Measurements from ENCODE around the gene ARHGAP12.
A peak's percentile ranks its signal among the peaks of the same experiment; 100 is the strongest.

The ARHGAP12 gene

GRCh38 chr10:31822150-31822549, 106.5 kb downstream of the ARHGAP12 start:
- no peak for DNase-seq (ENCODE audit: low read depth)

DNA sequence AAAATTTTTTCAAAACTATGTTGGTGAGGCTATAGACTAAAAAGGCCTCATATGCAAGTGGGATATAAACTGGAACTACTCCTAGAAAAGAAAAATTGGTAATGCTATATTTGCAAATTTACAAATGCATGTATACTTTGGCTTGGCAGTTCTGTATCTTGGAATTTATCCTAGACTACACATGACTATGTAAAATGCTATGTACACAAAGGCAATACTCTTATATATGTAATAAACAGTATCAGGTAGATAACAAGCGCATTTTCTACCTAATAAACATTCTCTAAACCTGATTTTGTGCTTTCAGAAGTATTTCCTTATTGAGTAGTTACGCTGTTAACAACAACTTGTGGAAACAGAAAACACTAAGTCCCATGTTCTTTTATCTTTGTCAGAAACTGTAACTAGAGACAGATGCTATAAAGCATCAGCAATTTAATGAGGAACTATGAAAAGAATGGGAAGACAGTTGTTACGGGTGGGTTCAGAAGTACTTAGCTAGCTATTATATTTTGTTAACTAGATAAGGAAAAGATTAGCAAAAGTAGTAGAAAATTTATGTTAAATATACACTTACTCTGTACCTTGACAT, 107.8 kb downstream of the ARHGAP12 start:
- DNase-seq (ENCODE audit: low read depth), result no peak

- DNase-seq (ENCODE audit: low read depth), result no peak
Measured at GRCh38 chr10:31820096-31820495, 108.5 kb downstream of the ARHGAP12 start.

DNA sequence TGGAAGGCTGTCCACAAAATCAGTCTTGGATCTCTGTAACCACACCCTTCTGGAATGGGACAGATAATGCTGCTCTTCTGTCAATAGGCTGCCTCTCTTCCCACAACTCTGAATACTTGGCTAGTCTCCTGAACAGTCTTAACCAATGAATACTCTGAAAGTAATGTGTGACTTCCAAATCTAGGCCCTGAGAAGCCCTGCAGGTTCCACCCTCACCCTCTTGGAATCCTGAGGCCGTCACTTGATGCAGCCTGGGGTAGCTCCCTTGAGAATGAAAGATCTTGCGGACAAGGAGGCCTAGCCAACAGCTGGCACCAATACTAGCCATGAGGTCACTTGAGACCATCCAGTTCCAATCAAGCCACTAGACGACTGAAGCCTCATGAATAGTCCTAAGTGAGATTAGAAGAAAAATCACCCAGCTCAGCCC, 109.2 kb downstream of the ARHGAP12 start:
- no peak for DNase-seq (ENCODE audit: low read depth)

DNA sequence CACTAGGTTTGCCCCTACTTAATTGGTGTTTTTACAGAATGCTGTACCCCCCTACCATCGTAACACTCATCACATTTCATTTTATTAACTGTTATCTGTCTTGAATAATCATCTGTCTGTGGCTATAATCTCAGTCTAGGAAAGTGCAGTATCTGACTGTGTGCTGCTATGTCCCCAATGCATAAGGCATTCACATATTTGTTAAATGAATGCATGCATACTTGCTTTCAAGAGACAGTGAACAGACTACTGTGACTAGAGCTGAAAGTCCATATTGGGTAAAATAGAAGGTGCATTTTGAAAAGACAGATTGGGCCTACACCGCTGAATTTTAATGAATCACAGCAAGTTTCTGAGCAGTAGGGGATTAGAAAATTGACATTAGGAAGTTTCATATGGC, 112.3 kb downstream of the ARHGAP12 start:
- DNase-seq (ENCODE audit: low read depth), result peak; percentile 18

- peak; percentile 67 for DNase-seq (ENCODE audit: low read depth)
Measured at GRCh38 chr10:31808258-31809218, 120.1 kb downstream of the ARHGAP12 start.

DNA sequence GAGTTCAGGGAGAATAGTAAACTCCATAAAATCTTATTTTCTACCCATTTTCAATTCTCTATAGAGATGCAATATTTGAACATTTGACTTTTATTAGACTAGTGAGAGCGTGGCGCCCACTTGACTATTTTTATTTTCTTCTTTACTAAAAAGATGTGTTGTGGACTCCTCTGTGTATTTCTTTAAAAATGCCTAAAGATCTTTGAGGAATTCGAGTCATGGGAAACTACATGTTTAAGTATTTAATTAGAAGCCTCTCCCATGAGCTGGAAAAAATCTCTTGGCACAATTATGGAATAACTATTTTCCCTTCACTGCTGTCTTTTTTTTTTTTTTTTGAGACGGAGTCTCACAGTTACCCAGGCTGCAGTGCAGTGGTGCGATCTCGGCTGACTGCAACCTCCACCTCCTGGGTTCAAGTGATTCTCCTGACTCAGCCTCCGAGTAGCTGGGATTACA, 124.2 kb downstream of the ARHGAP12 start:
- DNase-seq (ENCODE audit: low read depth), result no peak

DNA sequence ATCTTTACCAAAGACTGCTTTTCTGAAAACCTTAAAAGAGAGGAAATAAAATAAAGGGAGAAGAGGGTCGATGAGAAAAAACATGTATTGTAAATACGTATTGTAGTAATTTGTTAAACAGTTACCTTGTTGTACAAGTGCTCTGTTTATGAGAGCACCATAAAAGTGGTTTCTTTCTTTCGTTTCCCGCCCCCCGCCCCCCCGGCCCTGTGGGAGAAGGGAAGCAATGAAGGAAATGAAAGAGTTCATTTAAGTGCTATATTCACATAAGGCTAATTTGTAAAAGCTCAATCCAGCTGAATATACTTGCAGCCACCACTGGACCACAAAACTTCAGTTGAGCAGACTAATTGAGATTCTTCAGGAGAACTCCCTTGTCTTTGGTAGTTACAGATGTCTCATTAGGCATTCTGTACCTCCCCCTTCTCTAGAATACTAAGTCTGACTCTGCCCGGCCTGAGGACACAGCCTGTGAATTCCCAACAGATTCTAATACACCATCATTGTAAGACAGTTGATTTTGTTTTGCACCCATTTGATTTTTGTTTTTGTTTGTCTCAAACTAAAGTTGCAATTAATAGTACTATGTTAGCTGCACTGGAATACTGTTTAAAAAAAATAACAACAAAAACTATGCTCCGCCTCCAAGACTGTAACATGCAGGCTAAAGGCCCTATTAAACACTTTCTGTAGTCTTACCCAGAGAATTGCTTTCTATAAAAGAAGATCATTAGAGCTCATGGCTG, 124.9 kb downstream of the ARHGAP12 start:
- DNase-seq (ENCODE audit: low read depth), result no peak

- DNase-seq (ENCODE audit: low read depth), result peak; percentile 5
Measured at GRCh38 chr10:31799181-31799580, 129.4 kb downstream of the ARHGAP12 start.

- no peak for DNase-seq (ENCODE audit: low read depth)
Measured at GRCh38 chr10:31792745-31793144, 135.9 kb downstream of the ARHGAP12 start.

DNA sequence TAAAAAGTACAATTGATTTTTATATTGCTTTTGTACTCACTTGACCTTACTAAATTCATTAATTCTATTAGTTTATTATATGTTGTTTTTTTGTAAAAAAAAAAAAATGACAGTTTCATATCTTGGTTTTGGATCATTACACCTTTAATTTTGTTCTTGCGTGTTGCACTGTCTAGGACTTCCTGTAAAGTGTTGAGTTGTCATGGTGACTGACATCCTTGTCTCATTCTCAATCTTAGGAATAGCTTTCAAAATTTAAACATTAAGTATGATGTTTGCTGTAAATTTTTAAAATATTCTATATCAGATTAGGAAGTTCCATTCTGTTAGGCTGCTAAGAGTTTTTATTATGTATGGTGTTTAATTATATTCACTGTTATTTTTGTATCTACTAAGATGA, 139.1 kb downstream of the ARHGAP12 start:
- DNase-seq (ENCODE audit: low read depth), result no peak

DNA sequence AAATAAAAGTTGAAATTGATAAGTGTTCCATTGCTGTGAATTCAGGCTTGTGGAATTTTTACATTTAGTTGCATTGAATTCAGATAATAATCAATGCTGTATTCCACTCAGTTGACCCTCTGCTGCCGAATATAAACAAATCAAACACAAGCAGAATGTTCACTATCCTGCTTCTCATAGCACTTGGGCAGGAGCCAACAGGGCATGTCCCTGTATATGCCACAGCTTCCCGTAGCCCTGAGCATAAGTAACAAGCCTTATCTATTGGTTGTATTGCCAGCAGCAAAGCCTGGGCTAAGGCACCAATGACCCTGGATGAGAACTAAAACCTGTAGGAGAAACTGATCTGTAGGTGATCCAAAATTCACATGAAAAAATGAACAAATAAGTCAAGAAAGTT, 145.9 kb downstream of the ARHGAP12 start:
- DNase-seq (ENCODE audit: low read depth), result peak; percentile 45

- DNase-seq (ENCODE audit: low read depth), result no peak
Measured at GRCh38 chr10:31780717-31781116, 147.9 kb downstream of the ARHGAP12 start.

DNA sequence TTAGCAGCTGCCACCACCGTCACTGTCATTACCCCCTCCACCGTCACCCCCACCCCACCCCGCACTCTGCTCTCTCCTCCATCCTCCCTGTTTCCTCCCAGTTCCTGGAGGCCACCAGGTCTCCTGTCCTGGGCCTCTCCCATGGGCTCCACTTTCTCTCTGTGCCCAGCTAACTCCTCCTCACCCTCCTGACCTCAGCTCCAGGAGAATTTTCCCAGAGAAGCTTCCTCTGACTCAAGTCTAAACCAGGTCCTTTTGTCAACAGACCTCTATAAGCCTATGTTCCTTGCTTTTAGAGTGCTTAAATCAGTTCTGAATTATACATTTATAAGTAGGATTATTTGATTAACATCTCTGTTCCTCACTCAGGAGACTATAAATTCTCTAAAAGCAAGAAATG, 150.0 kb downstream of the ARHGAP12 start:
- DNase-seq (ENCODE audit: low read depth), result peak; percentile 39

DNA sequence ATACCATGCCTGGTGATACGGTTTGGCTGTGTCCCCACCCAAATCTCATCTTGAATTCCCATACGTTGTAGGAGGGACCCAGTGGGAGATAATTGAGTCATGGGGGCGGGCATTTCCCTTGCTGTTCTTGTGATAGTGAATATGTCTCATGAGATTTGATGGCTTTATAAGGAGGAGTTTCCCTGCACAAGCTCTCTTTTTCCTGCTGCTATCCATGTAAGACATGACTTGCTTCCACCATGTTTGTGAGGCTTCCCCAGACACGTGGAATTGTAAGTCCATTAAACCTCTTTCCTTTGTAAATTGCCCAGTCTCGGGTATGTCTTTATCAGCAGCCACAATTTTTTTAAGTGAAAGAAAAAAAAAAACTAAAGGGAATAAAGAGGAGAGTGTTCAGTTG, 152.5 kb downstream of the ARHGAP12 start:
- no peak for DNase-seq (ENCODE audit: low read depth)

GRCh38 chr10:31774928-31775650, 153.5 kb downstream of the ARHGAP12 start:
- no peak for DNase-seq (ENCODE audit: low read depth)

DNA sequence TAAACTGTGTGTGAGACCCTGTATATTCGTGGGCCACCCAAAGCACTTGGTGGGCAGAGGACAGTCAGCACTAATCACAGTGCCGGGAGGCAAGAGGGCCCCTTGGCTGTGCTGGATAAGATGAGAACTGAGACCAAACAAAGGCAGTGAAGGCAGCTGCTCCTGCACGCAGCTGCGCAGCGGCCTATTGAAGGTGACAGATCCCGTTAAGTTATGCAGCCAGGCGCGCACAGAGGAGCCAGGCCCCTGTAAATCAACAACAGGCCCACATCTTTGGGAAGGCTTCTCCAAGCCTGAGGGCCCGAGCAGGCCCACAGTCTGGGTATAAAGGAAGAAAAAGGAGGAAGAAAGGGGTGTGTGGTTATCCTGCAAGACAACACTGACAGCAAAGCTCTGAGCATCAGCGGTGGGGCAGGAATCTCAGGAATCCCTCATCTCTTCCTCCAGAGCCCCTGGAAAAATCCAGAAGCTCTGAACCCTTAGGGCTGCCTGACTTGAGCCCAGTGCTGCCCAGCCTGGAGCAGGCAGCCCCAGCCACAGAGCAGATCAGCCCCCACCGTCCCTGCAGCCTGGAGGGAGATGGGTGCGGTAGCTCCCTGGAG, 154.2 kb downstream of the ARHGAP12 start:
- no peak for DNase-seq (ENCODE audit: low read depth)

DNA sequence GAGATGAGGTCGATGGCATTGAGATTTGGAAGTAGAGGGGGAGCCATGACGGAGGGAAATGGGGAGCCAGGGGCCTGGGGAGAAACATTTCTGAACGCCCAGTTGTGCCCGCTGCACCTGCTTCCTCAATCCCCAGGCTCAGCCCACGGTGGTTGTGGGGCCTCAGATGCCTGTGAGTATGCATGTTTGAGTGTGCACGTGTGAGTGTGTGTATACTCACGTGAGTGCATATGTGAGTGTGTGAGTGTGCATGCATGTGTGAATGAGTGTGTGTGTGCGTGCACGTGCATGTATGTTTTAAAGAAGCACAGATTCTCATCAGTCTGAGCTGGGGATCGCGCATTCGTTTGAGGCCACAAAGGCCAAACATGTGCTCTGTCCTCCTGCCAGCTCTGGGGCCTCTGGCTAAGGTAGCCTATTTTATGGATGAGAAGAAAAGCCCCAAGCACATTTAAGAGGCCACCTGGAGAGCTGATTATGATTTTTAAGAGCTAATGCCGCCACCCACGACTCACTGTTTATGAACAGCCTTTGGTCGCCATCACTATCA, 154.8 kb downstream of the ARHGAP12 start:
- no peak for DNase-seq (ENCODE audit: low read depth)

- peak; percentile 61 for DNase-seq (ENCODE audit: low read depth)
Measured at GRCh38 chr10:31771331-31771831, 157.2 kb downstream of the ARHGAP12 start.

GRCh38 chr10:31770307-31770902, 158.2 kb downstream of the ARHGAP12 start:
- peak; percentile 38 for DNase-seq (ENCODE audit: low read depth)

DNA sequence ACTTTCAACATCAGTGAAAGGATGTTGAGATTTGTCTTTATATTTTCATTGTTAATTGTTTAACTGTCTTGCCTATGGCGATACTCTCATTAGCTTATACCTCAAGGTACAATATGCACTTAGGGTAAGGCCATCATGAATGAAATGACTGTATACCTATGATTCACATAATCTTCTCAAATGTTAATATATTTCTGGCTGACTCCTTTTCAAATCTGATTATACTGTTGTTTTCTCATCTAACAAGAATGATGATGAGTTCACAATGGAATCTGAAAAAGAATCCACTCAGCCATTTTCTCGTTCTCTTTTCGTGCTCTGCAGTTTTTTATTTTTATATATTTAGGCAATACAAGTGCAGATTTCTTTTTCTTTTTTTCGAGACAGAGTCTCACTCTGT, 159.1 kb downstream of the ARHGAP12 start:
- DNase-seq (ENCODE audit: low read depth), result peak; percentile 93

All from ELR (cell line).